AG09319 (cell line): Measurements from ENCODE around the gene PTDSS2.
A peak's percentile ranks its signal among the peaks of the same experiment; 100 is the strongest.
"Not testable (repeated sequence)": the region's sequence is repeated elsewhere in the genome, so short reads cannot be mapped to it uniquely, and the experiment has no call there.

Source experiments
- DNase-seq: peaks from one replicate; pipeline ENCODE4 v3.0.0-alpha.2; 2010; ENCODE audit warnings: low read depth; ENCODE audit errors: extremely low read depth
- TF ChIP-seq, protein P1 (sequence below): IDR thresholded peaks from 2 replicates; pipeline ENCODE4 v1.5.1; 2011; ENCODE audit warnings: low read depth, mild to moderate bottlenecking, inconsistent platforms, low read length, moderate library complexity

PTDSS2 gene

DNA sequence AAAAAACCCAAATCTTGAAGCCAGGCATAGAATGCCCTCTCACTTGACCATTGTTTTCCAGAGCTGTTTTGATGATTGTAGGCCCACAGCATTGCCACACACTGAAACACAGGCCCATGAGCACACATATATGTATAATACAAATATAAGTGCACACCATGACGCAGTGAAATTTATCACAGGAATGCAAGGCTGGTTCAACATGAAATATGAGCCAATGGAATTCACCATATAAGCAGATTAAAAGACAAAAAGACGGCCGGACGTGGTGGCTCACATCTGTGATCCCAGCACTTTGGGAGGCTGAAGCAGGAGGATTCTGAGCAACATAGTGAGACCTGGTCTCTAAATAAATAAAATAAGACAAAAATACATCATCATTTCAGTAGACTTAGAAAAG, 66.3 kb downstream of the PTDSS2 start:
- no peak for DNase-seq
- TF ChIP-seq, protein P1, sequence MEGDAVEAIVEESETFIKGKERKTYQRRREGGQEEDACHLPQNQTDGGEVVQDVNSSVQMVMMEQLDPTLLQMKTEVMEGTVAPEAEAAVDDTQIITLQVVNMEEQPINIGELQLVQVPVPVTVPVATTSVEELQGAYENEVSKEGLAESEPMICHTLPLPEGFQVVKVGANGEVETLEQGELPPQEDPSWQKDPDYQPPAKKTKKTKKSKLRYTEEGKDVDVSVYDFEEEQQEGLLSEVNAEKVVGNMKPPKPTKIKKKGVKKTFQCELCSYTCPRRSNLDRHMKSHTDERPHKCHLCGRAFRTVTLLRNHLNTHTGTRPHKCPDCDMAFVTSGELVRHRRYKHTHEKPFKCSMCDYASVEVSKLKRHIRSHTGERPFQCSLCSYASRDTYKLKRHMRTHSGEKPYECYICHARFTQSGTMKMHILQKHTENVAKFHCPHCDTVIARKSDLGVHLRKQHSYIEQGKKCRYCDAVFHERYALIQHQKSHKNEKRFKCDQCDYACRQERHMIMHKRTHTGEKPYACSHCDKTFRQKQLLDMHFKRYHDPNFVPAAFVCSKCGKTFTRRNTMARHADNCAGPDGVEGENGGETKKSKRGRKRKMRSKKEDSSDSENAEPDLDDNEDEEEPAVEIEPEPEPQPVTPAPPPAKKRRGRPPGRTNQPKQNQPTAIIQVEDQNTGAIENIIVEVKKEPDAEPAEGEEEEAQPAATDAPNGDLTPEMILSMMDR: no peak

DNA sequence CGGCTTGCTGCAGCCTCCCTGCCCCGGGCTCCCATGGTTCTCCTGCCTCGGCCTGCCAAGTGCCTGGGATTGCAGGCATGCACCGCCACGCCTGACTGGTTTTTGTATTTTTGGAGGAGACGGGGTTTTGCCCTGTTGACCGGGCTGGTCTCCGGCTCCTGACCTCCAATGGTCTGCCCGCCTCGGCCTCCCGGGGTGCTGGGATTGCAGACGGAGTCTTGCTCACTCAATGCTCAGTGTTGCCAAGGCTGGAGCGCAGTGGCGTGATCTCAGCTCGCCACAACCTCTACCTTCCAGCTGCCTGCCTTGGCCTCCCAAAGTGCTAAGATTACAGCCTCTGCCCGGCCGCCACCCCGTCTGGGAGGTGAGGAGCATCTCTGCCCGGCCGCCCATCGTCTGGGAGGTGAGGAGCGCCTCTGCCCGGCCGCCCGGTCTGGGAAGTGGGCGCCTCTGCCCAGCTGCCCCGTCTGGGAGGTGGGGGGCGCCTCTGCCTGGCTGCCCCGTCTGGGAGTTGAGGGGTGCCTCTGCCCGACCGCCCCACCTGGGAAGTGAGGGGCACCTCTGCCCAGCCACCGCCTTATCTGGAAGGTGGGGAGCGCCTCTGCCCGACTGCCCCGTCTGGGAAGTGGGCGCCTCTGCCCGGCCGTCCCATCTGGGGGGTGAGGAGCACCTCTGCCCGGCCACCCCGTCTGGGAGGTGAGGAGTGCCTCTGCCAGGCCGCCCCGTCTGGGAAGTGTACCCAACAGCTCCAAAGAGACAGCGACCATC, 67.0 kb downstream of the PTDSS2 start:
- not testable (repeated sequence) for DNase-seq

DNA sequence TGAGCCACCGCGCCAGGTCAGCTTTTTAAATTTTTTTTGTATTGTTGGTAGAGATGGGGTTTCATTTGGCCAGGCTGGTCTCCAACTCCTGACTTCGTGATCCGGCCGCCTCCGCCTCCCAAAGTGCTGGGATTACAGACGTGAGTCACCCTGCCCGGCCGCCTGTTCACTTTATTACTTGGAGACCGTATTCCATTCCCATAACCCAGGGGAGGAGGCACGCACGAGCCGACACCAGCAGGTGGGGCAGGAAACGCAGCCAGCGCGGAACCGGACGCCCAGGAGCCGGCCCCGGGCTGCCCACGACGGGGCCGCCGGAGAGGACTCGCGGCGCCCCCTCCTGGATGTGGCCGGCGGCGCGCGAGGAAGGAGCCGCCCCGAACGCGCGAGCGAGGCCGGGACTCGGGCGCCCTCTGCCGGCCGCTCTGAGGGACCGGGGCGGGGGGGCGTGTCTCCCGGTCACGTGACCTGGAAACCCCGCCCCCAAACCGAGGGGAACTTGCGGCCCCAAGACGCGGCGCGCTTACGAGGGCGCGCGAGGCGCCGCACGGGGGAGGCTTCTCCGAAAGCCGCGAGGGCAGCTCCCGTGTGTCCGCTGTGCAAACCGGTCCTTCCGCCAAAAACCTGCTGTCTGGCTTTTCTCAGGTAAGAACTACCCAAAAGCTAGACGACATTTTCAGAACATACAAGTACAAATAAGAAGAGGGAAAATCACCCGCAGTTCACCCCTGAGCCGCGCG, 68.6 kb downstream of the PTDSS2 start:
- TF ChIP-seq, protein P1: peak; percentile 46
- peak; percentile 94 for DNase-seq

DNA sequence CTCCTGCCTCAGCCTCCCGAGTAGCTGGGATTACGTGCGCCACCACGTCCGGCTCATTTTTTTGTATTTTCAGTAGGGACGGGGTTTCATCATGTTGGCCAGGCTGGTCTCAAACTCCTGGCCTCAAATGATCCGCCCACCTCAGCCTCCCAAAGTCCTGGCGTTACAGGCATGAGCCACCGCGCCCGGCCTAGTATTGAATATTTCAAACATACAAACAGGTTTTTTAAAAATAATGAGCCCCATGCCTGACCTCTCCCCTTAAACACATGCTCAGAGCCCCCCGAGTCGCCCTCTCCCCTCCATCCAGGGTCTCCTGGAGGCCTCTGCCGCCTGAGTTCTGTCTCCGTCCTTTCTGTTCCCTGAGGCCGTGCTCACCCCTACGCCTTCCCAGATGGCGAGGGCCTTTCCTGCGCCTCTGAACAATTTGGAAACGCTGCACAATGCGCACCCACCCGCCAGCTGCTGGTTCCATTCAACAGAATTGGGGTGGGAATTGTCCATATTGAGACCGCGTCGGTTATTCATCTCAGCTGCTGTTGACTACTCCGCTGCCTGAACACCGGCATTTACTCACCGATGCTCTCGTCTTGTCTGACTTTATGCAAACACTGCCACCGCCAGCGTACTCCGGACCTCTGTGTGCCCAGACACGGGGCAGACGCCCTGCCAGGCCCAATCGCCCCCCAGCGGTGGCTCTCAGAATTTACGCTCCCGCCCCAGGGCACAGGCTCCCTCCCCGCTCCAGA, 70.5 kb downstream of the PTDSS2 start:
- TF ChIP-seq, protein P1: no peak
- no peak for DNase-seq

DNA sequence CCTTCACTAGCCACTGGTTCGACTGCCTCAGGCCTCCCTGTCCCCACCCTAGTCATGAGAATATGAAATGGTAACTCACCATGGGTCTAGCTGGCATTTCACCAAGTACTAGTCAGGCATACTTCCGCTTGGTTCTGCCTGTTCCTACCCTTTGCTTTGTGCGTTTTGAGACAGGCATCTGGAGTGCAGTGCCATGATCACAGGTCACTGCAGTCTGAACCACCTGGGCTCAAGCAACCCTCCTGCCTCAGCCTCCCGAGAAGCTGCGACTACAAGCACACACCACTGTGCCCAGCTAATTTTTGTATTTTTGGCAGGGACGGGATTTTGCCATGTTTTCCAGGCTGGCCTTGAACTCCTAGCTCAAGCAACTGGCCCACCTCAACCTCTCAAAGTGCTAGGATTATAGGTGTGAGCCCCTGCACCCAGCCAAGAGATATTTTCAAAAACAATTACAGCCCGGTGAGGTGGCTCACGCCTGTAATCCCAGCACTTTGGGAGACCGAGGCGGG, 71.2 kb downstream of the PTDSS2 start:
- TF ChIP-seq, protein P1: no peak
- DNase-seq: no peak

DNA sequence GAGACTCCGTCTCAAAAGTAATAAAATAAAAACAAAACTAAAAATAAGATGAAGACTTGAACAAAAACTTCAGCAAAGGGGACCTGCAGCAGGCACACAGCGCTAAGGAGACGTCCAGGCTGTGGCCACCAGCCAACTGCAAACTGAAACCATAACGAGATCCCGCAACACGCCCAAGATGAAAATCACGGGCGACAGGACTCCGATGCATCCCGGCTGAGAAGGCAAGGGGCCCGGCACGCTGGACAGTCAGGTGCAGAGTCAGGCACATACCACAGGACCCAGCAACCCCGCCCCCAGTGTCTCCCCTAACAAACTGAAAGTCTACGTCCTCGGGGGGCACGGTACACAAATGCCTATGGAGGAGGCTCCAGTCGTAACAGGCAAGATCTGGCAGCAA, 76.1 kb downstream of the PTDSS2 start:
- no peak for DNase-seq
- TF ChIP-seq, protein P1: no peak

DNA sequence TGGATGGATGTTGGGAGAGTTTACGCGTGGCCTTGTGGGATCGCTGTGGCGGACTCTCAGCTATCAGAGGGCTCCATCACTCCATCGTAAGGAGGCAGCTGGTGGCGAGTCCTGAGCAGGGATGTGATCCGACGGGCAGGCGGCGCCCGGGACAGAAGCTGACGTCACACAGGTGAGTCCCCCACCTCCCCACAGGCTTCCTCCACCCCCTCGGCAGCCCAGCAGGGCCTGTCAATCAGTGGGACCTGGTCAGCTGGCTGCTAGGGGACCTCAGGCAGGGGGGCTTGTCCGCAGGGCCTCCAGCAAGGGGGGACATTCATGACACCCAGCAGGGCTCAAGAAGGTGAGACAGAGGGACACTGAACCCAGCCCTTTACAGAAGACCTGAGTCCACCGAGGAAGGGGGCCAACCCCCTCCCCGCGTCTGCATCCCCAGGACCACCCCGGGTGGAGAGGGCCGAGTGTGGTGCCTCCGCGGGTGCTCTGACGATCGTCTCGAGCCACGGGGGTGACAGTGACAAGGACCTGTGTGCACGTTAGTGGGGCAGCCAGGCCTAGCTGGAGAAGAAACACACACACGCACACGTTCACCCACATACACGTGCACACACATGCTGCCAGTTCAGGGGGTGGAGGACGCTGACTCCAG, 78.2 kb downstream of the PTDSS2 start:
- TF ChIP-seq, protein P1: no peak
- DNase-seq: no peak
